GM23338 (cell line): Measurements from ENCODE around the gene SLC44A1. TPM values are rescaled to one million over a fixed set of nuclear protein-coding genes. Genes with fewer than 3 reads are reported as not detected.
A peak's percentile ranks its signal among the peaks of the same experiment; 100 is the strongest.

Source experiments
- ATAC-seq: fragments of 200-7000 bp; cut with Tn5 transposase; 3 replicates; pipeline ENCODE4 v1.9.1; 2020
- DNase-seq: peaks from one replicate; pipeline ENCODE4 v3.0.0-alpha.2; 2015; ENCODE audit warnings: low spot score
- H2AFZ ChIP-seq: fragments of 200-600 bp; sonication (generic); 2 replicates; pipeline ENCODE4 v1.8.0; 2016; ENCODE audit warnings: antibody characterized with exemption, mild to moderate bottlenecking, moderate library complexity
- H3F3A ChIP-seq: fragments of 200-600 bp; sonication (generic); replicated peaks from 2 replicates; pipeline ENCODE4 v1.8.0; 2017; ENCODE audit warnings: antibody characterized with exemption, mixed run types, low read depth
- H3K27ac ChIP-seq: fragments of 200-600 bp; sonication (generic); 2 replicates; pipeline ENCODE4 v1.6.1; 2016; ENCODE audit warnings: low read depth
- H3K27me3 ChIP-seq: fragments of 200-600 bp; sonication (generic); 2 replicates; pipeline ENCODE4 v1.8.0; 2016; ENCODE audit warnings: mild to moderate bottlenecking, mixed run types, moderate library complexity; ENCODE audit not compliant: insufficient read depth
- H3K36me3 ChIP-seq: fragments of 200-600 bp; sonication (generic); 2 replicates; pipeline ENCODE4 v1.8.0; 2016; ENCODE audit warnings: mild to moderate bottlenecking; ENCODE audit not compliant: insufficient read depth
- H3K4me1 ChIP-seq: fragments of 200-600 bp; sonication (generic); 2 replicates; pipeline ENCODE4 v1.8.0; 2016; ENCODE audit warnings: mild to moderate bottlenecking, moderate library complexity; ENCODE audit not compliant: insufficient read depth
- H3K4me2 ChIP-seq: fragments of 200-600 bp; sonication (generic); 2 replicates; pipeline ENCODE4 v1.7.1; 2017; ENCODE audit warnings: mixed run types
- H3K4me3 ChIP-seq: fragments of 200-600 bp; sonication (generic); 2 replicates; pipeline ENCODE4 v1.6.1; 2016; ENCODE audit warnings: mixed run types
- H3K79me2 ChIP-seq: fragments of 200-600 bp; sonication (generic); replicated peaks from 2 replicates; pipeline ENCODE4 v1.8.0; 2017; ENCODE audit warnings: mild to moderate bottlenecking; ENCODE audit not compliant: insufficient read depth
- H3K9me2 ChIP-seq: fragments of 200-600 bp; sonication (generic); 2 replicates; pipeline ENCODE4 v1.8.0; 2017; ENCODE audit not compliant: insufficient read depth
- H4K20me1 ChIP-seq: fragments of 200-600 bp; sonication (generic); replicated peaks from 2 replicates; pipeline ENCODE4 v1.8.0; 2017; ENCODE audit warnings: mild to moderate bottlenecking; ENCODE audit not compliant: insufficient read depth
- H3K27ac Mint-ChIP-seq: 2 replicates; pipeline ENCODE4 v1.8.0; 2020; ENCODE audit warnings: inconsistent platforms, mild to moderate bottlenecking, moderate library complexity, mixed read lengths
- H3K27me3 Mint-ChIP-seq: 3 replicates; pipeline ENCODE4 v1.8.0; 2022; ENCODE audit warnings: low read depth, mild to moderate bottlenecking, moderate library complexity, mixed read lengths, inconsistent platforms; ENCODE audit not compliant: insufficient read depth, poor library complexity
- H3K36me3 Mint-ChIP-seq: 3 replicates; pipeline ENCODE4 v1.8.0; 2021; ENCODE audit warnings: low read depth, mild to moderate bottlenecking, inconsistent platforms, moderate library complexity, mixed read lengths
- H3K4me1 Mint-ChIP-seq: 3 replicates; pipeline ENCODE4 v1.8.0; 2020; ENCODE audit warnings: mild to moderate bottlenecking, inconsistent platforms, mixed read lengths
- H3K4me3 Mint-ChIP-seq: 3 replicates; pipeline ENCODE4 v1.8.0; 2021; ENCODE audit warnings: moderate library complexity, mild to moderate bottlenecking, inconsistent platforms, mixed read lengths
- H3K9me3 Mint-ChIP-seq: 3 replicates; pipeline ENCODE4 v1.8.0; 2020; ENCODE audit warnings: moderate library complexity, mild to moderate bottlenecking, inconsistent platforms, mixed read lengths
- CREB1 ChIP-seq: fragments of 250-450 bp; sonication (Bioruptor Pico); IDR thresholded peaks from 2 replicates; pipeline ENCODE4 v1.5.0; 2020; ENCODE audit warnings: low read depth, mild to moderate bottlenecking, moderate library complexity
- EZH2 ChIP-seq: fragments of 200-600 bp; sonication (generic); IDR thresholded peaks from one replicate; pipeline ENCODE4 v1.8.0; 2017; ENCODE audit warnings: antibody characterized with exemption, mild to moderate bottlenecking, low read depth; ENCODE audit not compliant: unreplicated experiment
- EZH2phosphoT487 ChIP-seq: fragments of 200-600 bp; sonication (generic); IDR thresholded peaks from one replicate; pipeline ENCODE4 v1.8.1; 2018; ENCODE audit warnings: antibody characterized with exemption; ENCODE audit not compliant: unreplicated experiment
- JUNB ChIP-seq: IDR thresholded peaks from one replicate; pipeline ENCODE4 v1.6.1; 2016; ENCODE audit warnings: antibody characterized with exemption; ENCODE audit not compliant: unreplicated experiment
- NANOG ChIP-seq: IDR thresholded peaks from 2 replicates; pipeline ENCODE4 v1.6.1; 2016; ENCODE audit warnings: antibody characterized with exemption, borderline replicate concordance
- POLR2AphosphoS5 ChIP-seq: IDR thresholded peaks from 2 replicates; pipeline ENCODE4 v1.6.1; 2016; ENCODE audit warnings: antibody characterized with exemption, low read depth
- REST ChIP-seq: IDR thresholded peaks from one replicate; pipeline ENCODE4 v1.6.1; 2018; ENCODE audit warnings: antibody characterized with exemption; ENCODE audit not compliant: unreplicated experiment
- STAT1 ChIP-seq: IDR thresholded peaks from one replicate; pipeline ENCODE4 v1.6.1; 2016; ENCODE audit warnings: antibody characterized with exemption; ENCODE audit not compliant: unreplicated experiment
- ZNF114 ChIP-seq: fragments of 250-450 bp; sonication (Bioruptor Pico); IDR thresholded peaks from 2 replicates; pipeline ENCODE4 v1.5.0; 2020; ENCODE audit warnings: mild to moderate bottlenecking, moderate library complexity
- ZNF331 ChIP-seq: fragments of 250-450 bp; sonication (Bioruptor Pico); IDR thresholded peaks from 2 replicates; pipeline ENCODE4 v1.5.0; 2020; ENCODE audit warnings: low read depth, mild to moderate bottlenecking, moderate library complexity
- polyA plus RNA-seq: library from polyadenylated mRNA; unstranded; fragments of >200 nt; fragmentation: Nextera tagmentation; extraction: Ambion mirVana; gene quantifications from 2 replicates; pipeline ENCODE4 v1.2.1, GENCODE V29; 2016
- total RNA-seq: library from RNA; depleted of rRNA; stranded (reverse); fragments of >200 nt; shearing (Covaris generic); gene quantifications from 2 replicates; pipeline ENCODE4 v1.2.3, GENCODE V29; 2014
- TF ChIP-seq, protein P1 (sequence below), 2 experiments: fragments of 200-600 bp in 1 of 2; sonication (generic) in 1 of 2; conservative IDR thresholded peaks; 2 replicates each; pipeline versions ENCODE4 v1.5.1 to v1.6.1; 2016 to 2017; ENCODE audit warnings: antibody characterized with exemption in 2 of 2, low read depth in 2 of 2, mild to moderate bottlenecking in 2 of 2, moderate library complexity in 1 of 2
- TF ChIP-seq, protein P2 (sequence below): fragments of 250-450 bp; sonication (Bioruptor Pico); IDR thresholded peaks from 2 replicates; pipeline ENCODE4 v1.5.0; 2020; ENCODE audit warnings: mild to moderate bottlenecking, moderate library complexity
- TF ChIP-seq, protein P3 (sequence below): IDR thresholded peaks from 2 replicates; pipeline ENCODE4 v1.6.1; 2016; ENCODE audit warnings: antibody characterized with exemption

The SLC44A1 gene
- total and polyA plus RNA-seq, 2 experiments from 2014 or later: 14.9 to 75.0 TPM

DNA sequence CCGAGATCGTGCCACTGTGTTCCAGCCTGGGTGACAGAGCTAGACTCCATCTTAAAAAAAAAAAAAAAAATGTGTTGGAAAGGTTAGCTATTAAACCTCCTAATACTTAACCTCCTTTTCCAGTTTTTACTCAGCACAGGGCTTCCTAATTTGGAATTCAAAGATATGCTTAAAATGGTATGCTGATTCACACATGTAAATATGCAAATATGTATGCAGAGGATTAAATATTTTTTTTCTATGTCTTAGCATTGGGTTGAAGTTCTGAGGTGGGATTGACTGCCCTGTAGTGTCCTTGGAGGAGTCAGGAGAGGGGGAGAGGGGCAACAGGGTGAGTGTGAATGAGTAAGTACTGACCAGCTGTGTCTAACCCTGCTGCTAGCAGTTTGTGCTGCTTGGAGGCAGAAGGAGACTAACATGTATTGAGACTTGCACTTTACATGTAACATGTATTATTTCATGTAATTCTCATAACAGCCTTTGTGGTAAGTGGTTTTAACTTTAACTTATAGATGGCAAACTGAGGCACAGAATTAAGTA lies 63.2 kb downstream of the SLC44A1 start:
- Mint-ChIP-seq H3K27ac (peak overlapping the region; percentile 71), H3K9me3 (no peaks in the 10 kb centered on the region), H3K36me3 (peaks cover 7% of the 10 kb centered on the region; the same call in 2 of the 3 replicates), H3K4me1 (peaks cover 30% of the 10 kb centered on the region), H3K27me3 (no peaks in the 10 kb centered on the region), H3K4me3 (no peak overlapping the region; the same call in 2 of the 3 replicates)
- peaks cover 23% of the 10 kb centered on the region for H3K79me2 ChIP-seq
- H3F3A ChIP-seq: no peaks in the 10 kb centered on the region
- peaks cover 31% of the 10 kb centered on the region for H3K4me1 ChIP-seq
- DNase-seq (no peak), ATAC-seq (peak; percentile 62; the same call in 2 of the 3 replicates)
- H3K4me3 ChIP-seq: no peak overlapping the region
- H3K9me2 ChIP-seq: no peaks in the 10 kb centered on the region
- no peaks in the 10 kb centered on the region for H3K36me3 ChIP-seq
- H4K20me1 ChIP-seq: no peaks in the 10 kb centered on the region
- H2AFZ ChIP-seq: no peak overlapping the region
- no peaks in the 10 kb centered on the region for H3K27me3 ChIP-seq
- H3K4me2 ChIP-seq: no peak overlapping the region
- no peak overlapping the region for H3K27ac ChIP-seq
- TF ChIP-seq, protein P1, sequence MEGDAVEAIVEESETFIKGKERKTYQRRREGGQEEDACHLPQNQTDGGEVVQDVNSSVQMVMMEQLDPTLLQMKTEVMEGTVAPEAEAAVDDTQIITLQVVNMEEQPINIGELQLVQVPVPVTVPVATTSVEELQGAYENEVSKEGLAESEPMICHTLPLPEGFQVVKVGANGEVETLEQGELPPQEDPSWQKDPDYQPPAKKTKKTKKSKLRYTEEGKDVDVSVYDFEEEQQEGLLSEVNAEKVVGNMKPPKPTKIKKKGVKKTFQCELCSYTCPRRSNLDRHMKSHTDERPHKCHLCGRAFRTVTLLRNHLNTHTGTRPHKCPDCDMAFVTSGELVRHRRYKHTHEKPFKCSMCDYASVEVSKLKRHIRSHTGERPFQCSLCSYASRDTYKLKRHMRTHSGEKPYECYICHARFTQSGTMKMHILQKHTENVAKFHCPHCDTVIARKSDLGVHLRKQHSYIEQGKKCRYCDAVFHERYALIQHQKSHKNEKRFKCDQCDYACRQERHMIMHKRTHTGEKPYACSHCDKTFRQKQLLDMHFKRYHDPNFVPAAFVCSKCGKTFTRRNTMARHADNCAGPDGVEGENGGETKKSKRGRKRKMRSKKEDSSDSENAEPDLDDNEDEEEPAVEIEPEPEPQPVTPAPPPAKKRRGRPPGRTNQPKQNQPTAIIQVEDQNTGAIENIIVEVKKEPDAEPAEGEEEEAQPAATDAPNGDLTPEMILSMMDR (conservative IDR thresholded peaks at IDR 0.05; ENCODE audit: low read depth in 2 of 2): no peak
- TF ChIP-seq REST (no peak), ZNF114 (CRISPR knock-in tag) (no peak), EZH2phosphoT487 (no peak), POLR2AphosphoS5 (no peak), ZNF331 (CRISPR knock-in tag) (no peak), STAT1 (no peak), CREB1 (CRISPR knock-in tag) (no peak), EZH2 (no peak), JUNB (no peak), NANOG (no peak)
- TF ChIP-seq, protein P2, sequence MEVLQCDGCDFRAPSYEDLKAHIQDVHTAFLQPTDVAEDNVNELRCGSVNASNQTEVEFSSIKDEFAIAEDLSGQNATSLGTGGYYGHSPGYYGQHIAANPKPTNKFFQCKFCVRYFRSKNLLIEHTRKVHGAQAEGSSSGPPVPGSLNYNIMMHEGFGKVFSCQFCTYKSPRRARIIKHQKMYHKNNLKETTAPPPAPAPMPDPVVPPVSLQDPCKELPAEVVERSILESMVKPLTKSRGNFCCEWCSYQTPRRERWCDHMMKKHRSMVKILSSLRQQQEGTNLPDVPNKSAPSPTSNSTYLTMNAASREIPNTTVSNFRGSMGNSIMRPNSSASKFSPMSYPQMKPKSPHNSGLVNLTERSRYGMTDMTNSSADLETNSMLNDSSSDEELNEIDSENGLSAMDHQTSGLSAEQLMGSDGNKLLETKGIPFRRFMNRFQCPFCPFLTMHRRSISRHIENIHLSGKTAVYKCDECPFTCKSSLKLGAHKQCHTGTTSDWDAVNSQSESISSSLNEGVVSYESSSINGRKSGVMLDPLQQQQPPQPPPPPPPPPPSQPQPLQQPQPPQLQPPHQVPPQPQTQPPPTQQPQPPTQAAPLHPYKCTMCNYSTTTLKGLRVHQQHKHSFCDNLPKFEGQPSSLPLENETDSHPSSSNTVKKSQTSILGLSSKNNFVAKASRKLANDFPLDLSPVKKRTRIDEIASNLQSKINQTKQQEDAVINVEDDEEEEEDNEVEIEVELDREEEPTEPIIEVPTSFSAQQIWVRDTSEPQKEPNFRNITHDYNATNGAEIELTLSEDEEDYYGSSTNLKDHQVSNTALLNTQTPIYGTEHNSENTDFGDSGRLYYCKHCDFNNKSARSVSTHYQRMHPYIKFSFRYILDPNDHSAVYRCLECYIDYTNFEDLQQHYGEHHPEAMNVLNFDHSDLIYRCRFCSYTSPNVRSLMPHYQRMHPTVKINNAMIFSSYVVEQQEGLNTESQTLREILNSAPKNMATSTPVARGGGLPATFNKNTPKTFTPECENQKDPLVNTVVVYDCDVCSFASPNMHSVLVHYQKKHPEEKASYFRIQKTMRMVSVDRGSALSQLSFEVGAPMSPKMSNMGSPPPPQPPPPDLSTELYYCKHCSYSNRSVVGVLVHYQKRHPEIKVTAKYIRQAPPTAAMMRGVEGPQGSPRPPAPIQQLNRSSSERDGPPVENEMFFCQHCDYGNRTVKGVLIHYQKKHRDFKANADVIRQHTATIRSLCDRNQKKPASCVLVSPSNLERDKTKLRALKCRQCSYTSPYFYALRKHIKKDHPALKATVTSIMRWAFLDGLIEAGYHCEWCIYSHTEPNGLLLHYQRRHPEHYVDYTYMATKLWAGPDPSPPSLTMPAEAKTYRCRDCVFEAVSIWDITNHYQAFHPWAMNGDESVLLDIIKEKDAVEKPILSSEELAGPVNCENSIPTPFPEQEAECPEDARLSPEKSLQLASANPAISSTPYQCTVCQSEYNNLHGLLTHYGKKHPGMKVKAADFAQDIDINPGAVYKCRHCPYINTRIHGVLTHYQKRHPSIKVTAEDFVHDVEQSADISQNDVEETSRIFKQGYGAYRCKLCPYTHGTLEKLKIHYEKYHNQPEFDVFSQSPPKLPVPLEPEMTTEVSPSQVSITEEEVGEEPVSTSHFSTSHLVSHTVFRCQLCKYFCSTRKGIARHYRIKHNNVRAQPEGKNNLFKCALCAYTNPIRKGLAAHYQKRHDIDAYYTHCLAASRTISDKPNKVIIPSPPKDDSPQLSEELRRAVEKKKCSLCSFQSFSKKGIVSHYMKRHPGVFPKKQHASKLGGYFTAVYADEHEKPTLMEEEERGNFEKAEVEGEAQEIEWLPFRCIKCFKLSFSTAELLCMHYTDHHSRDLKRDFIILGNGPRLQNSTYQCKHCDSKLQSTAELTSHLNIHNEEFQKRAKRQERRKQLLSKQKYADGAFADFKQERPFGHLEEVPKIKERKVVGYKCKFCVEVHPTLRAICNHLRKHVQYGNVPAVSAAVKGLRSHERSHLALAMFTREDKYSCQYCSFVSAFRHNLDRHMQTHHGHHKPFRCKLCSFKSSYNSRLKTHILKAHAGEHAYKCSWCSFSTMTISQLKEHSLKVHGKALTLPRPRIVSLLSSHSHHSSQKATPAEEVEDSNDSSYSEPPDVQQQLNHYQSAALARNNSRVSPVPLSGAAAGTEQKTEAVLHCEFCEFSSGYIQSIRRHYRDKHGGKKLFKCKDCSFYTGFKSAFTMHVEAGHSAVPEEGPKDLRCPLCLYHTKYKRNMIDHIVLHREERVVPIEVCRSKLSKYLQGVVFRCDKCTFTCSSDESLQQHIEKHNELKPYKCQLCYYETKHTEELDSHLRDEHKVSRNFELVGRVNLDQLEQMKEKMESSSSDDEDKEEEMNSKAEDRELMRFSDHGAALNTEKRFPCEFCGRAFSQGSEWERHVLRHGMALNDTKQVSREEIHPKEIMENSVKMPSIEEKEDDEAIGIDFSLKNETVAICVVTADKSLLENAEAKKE (CRISPR knock-in tag): no peak
- TF ChIP-seq, protein P3, sequence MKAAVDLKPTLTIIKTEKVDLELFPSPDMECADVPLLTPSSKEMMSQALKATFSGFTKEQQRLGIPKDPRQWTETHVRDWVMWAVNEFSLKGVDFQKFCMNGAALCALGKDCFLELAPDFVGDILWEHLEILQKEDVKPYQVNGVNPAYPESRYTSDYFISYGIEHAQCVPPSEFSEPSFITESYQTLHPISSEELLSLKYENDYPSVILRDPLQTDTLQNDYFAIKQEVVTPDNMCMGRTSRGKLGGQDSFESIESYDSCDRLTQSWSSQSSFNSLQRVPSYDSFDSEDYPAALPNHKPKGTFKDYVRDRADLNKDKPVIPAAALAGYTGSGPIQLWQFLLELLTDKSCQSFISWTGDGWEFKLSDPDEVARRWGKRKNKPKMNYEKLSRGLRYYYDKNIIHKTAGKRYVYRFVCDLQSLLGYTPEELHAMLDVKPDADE: no peak
